WTC11 (cell line): Measurements from ENCODE around the gene HIPK3. TPM values are rescaled to one million over a fixed set of nuclear protein-coding genes. Genes with fewer than 3 reads are reported as not detected.

Source experiments
- ATAC-seq: fragments of 200-7000 bp; cut with Tn5 transposase; 2 replicates; pipeline ENCODE4 v1.10.0; 2021; ENCODE audit warnings: mild to moderate bottlenecking, moderate library complexity
- CTCF ChIA-PET: fragments of 300-600 bp; sonication (Branson Sonifier 250); formaldehyde crosslinking; loops from one replicate; lab custom pipeline; 2021; ENCODE audit warnings: antibody characterized with exemption; lab: Charles Lee
- POLR2A ChIA-PET: fragments of 350-600 bp; sonication (Branson Sonifier 250); formaldehyde crosslinking; loops from one replicate; lab custom pipeline; 2021; ENCODE audit warnings: antibody characterized with exemption; lab: Charles Lee
- DNase-seq: peaks from one replicate; pipeline ENCODE4 v3.0.0; 2021; ENCODE audit warnings: low spot score
- H3K27ac Mint-ChIP-seq: 2 replicates; pipeline ENCODE4 v1.8.0; 2021; ENCODE audit warnings: mixed read lengths
- H3K27me3 Mint-ChIP-seq: 2 replicates; pipeline ENCODE4 v1.8.0; 2021; ENCODE audit warnings: low read depth, mild to moderate bottlenecking, moderate library complexity, mixed read lengths
- H3K36me3 Mint-ChIP-seq: 2 replicates; pipeline ENCODE4 v1.8.0; 2021; ENCODE audit warnings: mixed read lengths
- H3K4me1 Mint-ChIP-seq: 2 replicates; pipeline ENCODE4 v1.8.0; 2022; ENCODE audit warnings: mixed read lengths
- H3K4me3 Mint-ChIP-seq: 2 replicates; pipeline ENCODE4 v1.8.0; 2021; ENCODE audit warnings: mild to moderate bottlenecking, moderate library complexity, mixed read lengths
- H3K9me3 Mint-ChIP-seq: 2 replicates; pipeline ENCODE4 v1.8.0; 2021; ENCODE audit warnings: mixed read lengths
- FOXK1 ChIP-seq: sonication (generic); formaldehyde crosslinking; IDR thresholded peaks from 2 replicates; pipeline ENCODE4 v1.8.0; 2022; ENCODE audit warnings: mild to moderate bottlenecking, moderate library complexity, missing genetic modification reagents
- MAX ChIP-seq: sonication (generic); formaldehyde crosslinking; IDR thresholded peaks from 2 replicates; pipeline ENCODE4 v1.8.0; 2022; ENCODE audit warnings: mild to moderate bottlenecking, missing genetic modification reagents
- NFATC4 ChIP-seq: fragments of 250-450 bp; sonication (Bioruptor Pico); IDR thresholded peaks from 2 replicates; pipeline ENCODE4 v1.9.0; 2021; ENCODE audit warnings: mild to moderate bottlenecking
- NFYB ChIP-seq: sonication (generic); formaldehyde crosslinking; conservative IDR thresholded peaks from 2 replicates; pipeline ENCODE4 v1.8.0; 2022; ENCODE audit warnings: low read depth, missing genetic modification reagents
- NR1H2 ChIP-seq: sonication (generic); formaldehyde crosslinking; IDR thresholded peaks from 2 replicates; pipeline ENCODE4 v1.9.0; 2021; ENCODE audit warnings: mild to moderate bottlenecking, moderate library complexity, missing genetic modification reagents
- STAT6 ChIP-seq: sonication (generic); formaldehyde crosslinking; conservative IDR thresholded peaks from 2 replicates; pipeline ENCODE4 v1.8.1; 2023; ENCODE audit warnings: mild to moderate bottlenecking, low read depth, missing genetic modification reagents, moderate library complexity
- TEAD1 ChIP-seq: sonication (generic); formaldehyde crosslinking; IDR thresholded peaks from 2 replicates; pipeline ENCODE4 v1.8.0; 2022; ENCODE audit warnings: mild to moderate bottlenecking, missing genetic modification reagents
- TEAD4 ChIP-seq: sonication (generic); formaldehyde crosslinking; IDR thresholded peaks from 2 replicates; pipeline ENCODE4 v1.8.0; 2022; ENCODE audit warnings: mild to moderate bottlenecking, missing genetic modification reagents
- TP53 ChIP-seq: sonication (generic); formaldehyde crosslinking; IDR thresholded peaks from 2 replicates; pipeline ENCODE4 v1.8.1; 2023; ENCODE audit warnings: mild to moderate bottlenecking, missing genetic modification reagents
- USF2 ChIP-seq: sonication (generic); formaldehyde crosslinking; IDR thresholded peaks from 2 replicates; pipeline ENCODE4 v1.8.1; 2023; ENCODE audit warnings: mild to moderate bottlenecking, missing genetic modification reagents, moderate library complexity
- ZBTB21 ChIP-seq: sonication (generic); formaldehyde crosslinking; IDR thresholded peaks from 2 replicates; pipeline ENCODE4 v1.8.1; 2023; ENCODE audit warnings: mild to moderate bottlenecking, missing genetic modification reagents, borderline replicate concordance
- ZMAT4 ChIP-seq: fragments of 250-450 bp; sonication (Bioruptor Pico); IDR thresholded peaks from 2 replicates; pipeline ENCODE4 v1.9.0; 2021; ENCODE audit warnings: mild to moderate bottlenecking
- ZNF423 ChIP-seq: fragments of 250-450 bp; sonication (Bioruptor Pico); IDR thresholded peaks from 2 replicates; pipeline ENCODE4 v2.1.2; 2022; ENCODE audit warnings: mild to moderate bottlenecking, moderate library complexity
- ZNF671 ChIP-seq: fragments of 250-450 bp; sonication (Bioruptor Pico); IDR thresholded peaks from 2 replicates; pipeline ENCODE4 v1.8.0; 2021; ENCODE audit warnings: mild to moderate bottlenecking
- total RNA-seq: library from RNA; stranded (reverse); gene quantifications from 3 replicates; pipeline ENCODE4 v1.2.3, GENCODE V29; 2021

The HIPK3 gene
- total RNA-seq, 1 experiment from 2014 or later, result 24.1 TPM

GRCh38 chr11:33376331-33377310 is 119.4 kb downstream of the HIPK3 start:
- Mint-ChIP-seq H3K4me3 (peak overlapping the region; percentile 60), H3K9me3 (no peaks in the 10 kb centered on the region), H3K4me1 (peaks cover 22% of the 10 kb centered on the region), H3K27ac (no peak overlapping the region), H3K27me3 (peaks cover 54% of the 10 kb centered on the region), H3K36me3 (no peaks in the 10 kb centered on the region)
- ChIA-PET CTCF (interaction anchor here (1.6 kb wide), 1 partner anchor 14 kb away, joined by 6 read pairs; no protein-coding TSS in a partner anchor), POLR2A (no interaction called here)
- TF ChIP-seq ZNF423 (CRISPR knock-in tag) (peak; percentile 33; the same call in 1 of the 2 replicates), TEAD1 (CRISPR knock-in tag) (no peak), TP53 (CRISPR knock-in tag) (0 out of 2 replicates have a peak, but pooled peaks have one; percentile 5), MAX (0 out of 2 replicates have a peak, but pooled peaks have one; percentile 18)
- peak; percentile 70 for ATAC-seq
- peak; percentile 59 for DNase-seq

GRCh38 chr11:33377412-33378370 is 120.5 kb downstream of the HIPK3 start:
- Mint-ChIP-seq H3K4me3 (peak overlapping the region; percentile 60), H3K27me3 (peaks cover 54% of the 10 kb centered on the region)
- POLR2A ChIA-PET, result no interaction called here

GRCh38 chr11:33379947-33380346 is 122.8 kb downstream of the HIPK3 start:
- H3K4me1 Mint-ChIP-seq, result peaks cover 6% of the 10 kb centered on the region
- CTCF ChIA-PET, result no interaction called here
- no peak overlapping the region for H3K27ac Mint-ChIP-seq
- POLR2A ChIA-PET, result no interaction called here
- no peak for TF ChIP-seq ZBTB21 (CRISPR knock-in tag)
- TF ChIP-seq FOXK1 (CRISPR knock-in tag), result no peak
- TF ChIP-seq USF2 (CRISPR knock-in tag), result no peak
- no peak for TF ChIP-seq NR1H2 (CRISPR knock-in tag)
- TF ChIP-seq ZNF671 (CRISPR knock-in tag), result no peak
- TF ChIP-seq STAT6 (CRISPR knock-in tag), result no peak
- TF ChIP-seq NFYB, result no peak
- no peak for DNase-seq
- H3K27me3 Mint-ChIP-seq, result peaks cover 39% of the 10 kb centered on the region
- H3K9me3 Mint-ChIP-seq, result no peaks in the 10 kb centered on the region; the same call in 1 of the 2 replicates
- H3K36me3 Mint-ChIP-seq, result no peaks in the 10 kb centered on the region
- no peak for ATAC-seq
- no peak overlapping the region for H3K4me3 Mint-ChIP-seq

More at GRCh38 chr11:33377412-33378370, 120.5 kb downstream of the HIPK3 start:
- Mint-ChIP-seq H3K4me1 (peaks cover 18% of the 10 kb centered on the region), H3K27ac (no peak overlapping the region)
- DNase-seq (no peak), ATAC-seq (no peak)
- TF ChIP-seq ZMAT4 (CRISPR knock-in tag) (no peak), TEAD4 (CRISPR knock-in tag) (no peak), NFATC4 (no peak)
- TF ChIP-seq, all 79 proteins: peak for 0
- CTCF ChIA-PET, result no interaction called here
- Mint-ChIP-seq H3K36me3 (no peaks in the 10 kb centered on the region), H3K9me3 (no peaks in the 10 kb centered on the region)
